ENCODE data around the gene ARID3B.
"Not testable (repeated sequence)": the region's sequence is repeated elsewhere in the genome, so short reads cannot be mapped to it uniquely, and the experiment has no call there.

Gene ARID3B

GRCh38 chr15:74573987-74574386 is 33.0 kb downstream of the ARID3B start:
- DNase-seq: no peak

- DNase-seq: no peak
Observed at GRCh38 chr15:74578496-74578994, 37.5 kb downstream of the ARID3B start.

GRCh38 chr15:74579001-74579400 is 38.0 kb downstream of the ARID3B start:
- no peak for DNase-seq

GRCh38 chr15:74580538-74581350 is 39.7 kb downstream of the ARID3B start:
- DNase-seq: no peak

GRCh38 chr15:74584204-74584603 is 43.2 kb downstream of the ARID3B start:
- no peak for DNase-seq

GRCh38 chr15:74584779-74585178 is 43.8 kb downstream of the ARID3B start:
- DNase-seq: no peak

- DNase-seq: no peak
Observed at GRCh38 chr15:74585191-74585590, 44.2 kb downstream of the ARID3B start.

GRCh38 chr15:74585857-74586256 is 44.8 kb downstream of the ARID3B start:
- DNase-seq: no peak

GRCh38 chr15:74589826-74590225 is 48.8 kb downstream of the ARID3B start:
- peak; percentile 41 for DNase-seq

- no peak for DNase-seq
Observed at GRCh38 chr15:74592222-74592621, 51.2 kb downstream of the ARID3B start.

- no peak for DNase-seq
Observed at GRCh38 chr15:74593122-74593521, 52.1 kb downstream of the ARID3B start.

GRCh38 chr15:74594455-74594854 is 53.4 kb downstream of the ARID3B start:
- no peak for DNase-seq

GRCh38 chr15:74595271-74595670 is 54.3 kb downstream of the ARID3B start:
- no peak for DNase-seq

GRCh38 chr15:74596736-74597135 is 55.7 kb downstream of the ARID3B start:
- DNase-seq: not testable (repeated sequence)

GRCh38 chr15:74597146-74597705 is 56.2 kb downstream of the ARID3B start:
- DNase-seq: not testable (repeated sequence)

- peak; percentile 86 for DNase-seq
Observed at GRCh38 chr15:74598126-74598842, 57.3 kb downstream of the ARID3B start.

GRCh38 chr15:74599156-74599555 is 58.1 kb downstream of the ARID3B start:
- DNase-seq: no peak

GRCh38 chr15:74603026-74603788 is 62.2 kb downstream of the ARID3B start:
- DNase-seq: no peak

GRCh38 chr15:74603789-74604705 is 63.0 kb downstream of the ARID3B start:
- no peak for DNase-seq

GRCh38 chr15:74604983-74605794 is 64.2 kb downstream of the ARID3B start:
- DNase-seq: no peak

- no peak for DNase-seq
Observed at GRCh38 chr15:74605795-74606150, 64.8 kb downstream of the ARID3B start.

Data from fibroblast of skin of scalp (primary cell).